Neural cell (in vitro differentiated cells): ENCODE results near the gene RBM34.

ENCODE experiments used
- EP300 ChIP-seq: fragments of 450-650 bp; conservative IDR thresholded peaks from 2 replicates; pipeline ENCODE4 v1.6.1; 2014; ENCODE audit warnings: antibody characterized with exemption, mild to moderate bottlenecking, moderate library complexity; ENCODE audit not compliant: poor library complexity, severe bottlenecking
- TAF1 ChIP-seq: IDR thresholded peaks from 2 replicates; pipeline ENCODE4 v1.6.1; 2012; ENCODE audit warnings: low read depth
- TF ChIP-seq, protein P1 (sequence below): fragments of 450-650 bp; IDR thresholded peaks from 2 replicates; pipeline ENCODE4 v1.5.1; 2014; ENCODE audit warnings: antibody characterized with exemption, mild to moderate bottlenecking, moderate library complexity; ENCODE audit not compliant: poor library complexity, severe bottlenecking

DNA sequence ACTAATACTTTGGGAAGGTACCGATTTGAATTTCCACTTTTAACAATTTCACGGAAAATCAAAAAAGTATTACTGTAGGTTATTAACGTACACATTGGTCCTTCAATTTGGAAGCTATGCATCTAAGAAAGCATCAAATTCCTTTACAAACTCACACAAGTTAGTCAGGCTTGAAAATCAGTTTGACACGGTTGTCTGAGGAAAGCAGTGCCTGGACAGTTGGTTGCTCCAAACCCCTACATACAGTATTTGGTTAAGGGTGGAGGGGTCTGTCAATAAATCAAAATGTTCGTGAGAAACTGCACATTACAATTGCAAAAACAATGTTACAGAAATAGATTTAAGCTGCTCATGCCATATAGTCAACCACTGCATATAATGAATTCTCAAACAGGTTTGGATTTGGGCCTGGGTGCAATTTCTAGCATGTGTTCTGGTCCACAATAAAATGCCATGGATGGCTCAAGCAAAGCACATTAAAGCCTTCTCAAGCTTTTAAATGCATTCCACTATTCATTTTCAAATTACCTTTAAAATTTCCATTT lies 19.9 kb upstream of the RBM34 start:
- TF ChIP-seq EP300 (no peak), TAF1 (no peak)
- TF ChIP-seq, protein P1, sequence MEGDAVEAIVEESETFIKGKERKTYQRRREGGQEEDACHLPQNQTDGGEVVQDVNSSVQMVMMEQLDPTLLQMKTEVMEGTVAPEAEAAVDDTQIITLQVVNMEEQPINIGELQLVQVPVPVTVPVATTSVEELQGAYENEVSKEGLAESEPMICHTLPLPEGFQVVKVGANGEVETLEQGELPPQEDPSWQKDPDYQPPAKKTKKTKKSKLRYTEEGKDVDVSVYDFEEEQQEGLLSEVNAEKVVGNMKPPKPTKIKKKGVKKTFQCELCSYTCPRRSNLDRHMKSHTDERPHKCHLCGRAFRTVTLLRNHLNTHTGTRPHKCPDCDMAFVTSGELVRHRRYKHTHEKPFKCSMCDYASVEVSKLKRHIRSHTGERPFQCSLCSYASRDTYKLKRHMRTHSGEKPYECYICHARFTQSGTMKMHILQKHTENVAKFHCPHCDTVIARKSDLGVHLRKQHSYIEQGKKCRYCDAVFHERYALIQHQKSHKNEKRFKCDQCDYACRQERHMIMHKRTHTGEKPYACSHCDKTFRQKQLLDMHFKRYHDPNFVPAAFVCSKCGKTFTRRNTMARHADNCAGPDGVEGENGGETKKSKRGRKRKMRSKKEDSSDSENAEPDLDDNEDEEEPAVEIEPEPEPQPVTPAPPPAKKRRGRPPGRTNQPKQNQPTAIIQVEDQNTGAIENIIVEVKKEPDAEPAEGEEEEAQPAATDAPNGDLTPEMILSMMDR = no peak
